ENCODE data around the gene DNAJB2.

DNAJB2 gene

GRCh38 chr2:219261024-219261855 is 17.9 kb upstream of the DNAJB2 start:
- TF ChIP-seq CTCF (IDR thresholded peaks at IDR 0.05) (no peak), ZFX (IDR thresholded peaks at IDR 0.05; ENCODE audit: borderline replicate concordance) (no peak)

GRCh38 chr2:219266232-219266631 is 12.9 kb upstream of the DNAJB2 start:
- H3K27ac ChIP-seq: no peak overlapping the region
- TF ChIP-seq CTCF (IDR thresholded peaks at IDR 0.05) (no peak), ZFX (IDR thresholded peaks at IDR 0.05; ENCODE audit: borderline replicate concordance) (no peak)

More at GRCh38 chr2:219261024-219261855, 17.9 kb upstream of the DNAJB2 start:
- no peak overlapping the region for H3K27ac ChIP-seq

- no peak for TF ChIP-seq ZFX (IDR thresholded peaks at IDR 0.05; ENCODE audit: borderline replicate concordance)
- TF ChIP-seq CTCF (IDR thresholded peaks at IDR 0.05): no peak
- no peak overlapping the region for H3K27ac ChIP-seq
Measured at GRCh38 chr2:219266886-219267285, 12.3 kb upstream of the DNAJB2 start.

GRCh38 chr2:219268294-219268693 is 10.9 kb upstream of the DNAJB2 start:
- H3K27ac ChIP-seq: no peak overlapping the region
- no peak for TF ChIP-seq ZFX (IDR thresholded peaks at IDR 0.05; ENCODE audit: borderline replicate concordance)
- TF ChIP-seq CTCF (IDR thresholded peaks at IDR 0.05): no peak

- TF ChIP-seq CTCF (IDR thresholded peaks at IDR 0.05) (no peak), ZFX (IDR thresholded peaks at IDR 0.05; ENCODE audit: borderline replicate concordance) (no peak)
- H3K27ac ChIP-seq: no peak overlapping the region
Measured at GRCh38 chr2:219269362-219270054, 9.7 kb upstream of the DNAJB2 start.

- no peak overlapping the region for H3K27ac ChIP-seq
- TF ChIP-seq ZFX (IDR thresholded peaks at IDR 0.05; ENCODE audit: borderline replicate concordance) (no peak), CTCF (IDR thresholded peaks at IDR 0.05) (no peak)
Measured at GRCh38 chr2:219270055-219270372, 9.2 kb upstream of the DNAJB2 start.

- no peak overlapping the region for H3K27ac ChIP-seq
- TF ChIP-seq CTCF (IDR thresholded peaks at IDR 0.05) (no peak), ZFX (IDR thresholded peaks at IDR 0.05; ENCODE audit: borderline replicate concordance) (no peak)
Measured at GRCh38 chr2:219271021-219271420, 8.1 kb upstream of the DNAJB2 start.
